HG02938 (cell line): ENCODE results near the gene CCDC69.
"Not testable (repeated sequence)": the region's sequence is repeated elsewhere in the genome, so short reads cannot be mapped to it uniquely, and the experiment has no call there.

ENCODE experiments used
- ATAC-seq: cut with Tn5 transposase; IDR thresholded peaks from one replicate; pipeline ENCODE4 v1.9.1; 2021; ENCODE audit warnings: mild to moderate bottlenecking, moderate library complexity; ENCODE audit not compliant: unreplicated experiment

Gene CCDC69

DNA sequence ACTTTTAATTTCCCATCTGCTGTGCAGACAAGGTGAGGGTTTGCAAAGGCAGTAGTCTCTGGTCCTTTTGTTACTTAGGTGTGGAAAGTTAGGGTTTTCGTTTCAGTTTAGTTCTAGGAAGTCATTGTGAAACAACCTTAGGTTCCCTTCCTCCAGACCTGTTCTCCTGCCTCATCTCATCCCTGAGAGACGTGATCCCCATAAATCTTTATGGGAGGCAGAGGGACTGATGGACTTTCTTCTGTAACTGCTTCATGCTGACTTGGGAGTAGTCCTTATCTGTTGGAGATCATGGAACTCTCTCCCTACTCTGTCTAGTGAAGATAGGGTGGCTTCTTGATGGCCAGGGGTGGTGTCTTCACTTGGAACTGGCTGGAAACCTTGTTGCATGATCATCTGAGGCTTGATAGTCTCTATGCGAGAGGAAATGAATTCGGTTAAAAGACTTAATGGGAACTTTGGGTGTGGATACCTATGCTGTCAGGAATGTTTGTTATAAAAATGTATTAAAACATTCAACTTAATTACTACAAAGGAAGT lies 21.9 kb upstream of the CCDC69 start:
- no peak for ATAC-seq

DNA sequence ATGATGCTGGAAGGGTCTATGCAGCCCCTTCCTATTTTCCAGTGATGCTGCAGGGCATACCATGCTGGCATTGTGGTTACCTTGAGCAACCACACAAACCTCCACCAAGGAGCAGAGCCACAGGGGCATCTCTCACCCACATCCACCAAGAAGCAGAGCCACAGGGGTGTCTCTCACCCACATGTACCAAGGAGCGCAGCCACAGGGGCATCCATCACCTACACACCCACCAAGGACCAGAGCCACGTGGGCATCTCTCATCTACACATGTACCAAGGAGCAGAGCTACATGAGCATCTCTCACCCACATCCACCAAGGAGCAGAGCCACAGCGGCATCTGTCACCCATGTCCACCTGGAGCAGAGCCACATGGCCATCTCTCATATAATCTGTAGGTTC lies 20.3 kb upstream of the CCDC69 start:
- no peak for ATAC-seq

DNA sequence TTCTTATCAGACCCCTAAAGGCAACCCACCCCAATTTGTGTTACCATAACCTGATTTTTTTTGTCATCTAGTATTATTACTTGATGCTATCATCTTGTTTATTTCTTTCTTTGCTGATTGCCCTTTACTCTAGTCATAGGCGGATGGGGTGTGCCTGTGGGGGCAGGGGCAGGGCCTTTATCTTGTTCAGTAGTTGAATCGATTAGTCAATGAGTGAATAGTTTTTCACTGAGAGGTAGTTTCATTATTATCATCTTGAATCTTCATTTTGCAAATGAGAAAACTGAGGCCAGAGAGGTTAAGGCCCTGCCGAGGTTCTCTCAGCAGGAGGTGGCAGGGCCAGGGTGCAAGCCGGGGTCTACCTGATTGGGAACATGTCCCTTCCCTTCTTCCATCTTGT lies 19.7 kb upstream of the CCDC69 start:
- ATAC-seq, result no peak

DNA sequence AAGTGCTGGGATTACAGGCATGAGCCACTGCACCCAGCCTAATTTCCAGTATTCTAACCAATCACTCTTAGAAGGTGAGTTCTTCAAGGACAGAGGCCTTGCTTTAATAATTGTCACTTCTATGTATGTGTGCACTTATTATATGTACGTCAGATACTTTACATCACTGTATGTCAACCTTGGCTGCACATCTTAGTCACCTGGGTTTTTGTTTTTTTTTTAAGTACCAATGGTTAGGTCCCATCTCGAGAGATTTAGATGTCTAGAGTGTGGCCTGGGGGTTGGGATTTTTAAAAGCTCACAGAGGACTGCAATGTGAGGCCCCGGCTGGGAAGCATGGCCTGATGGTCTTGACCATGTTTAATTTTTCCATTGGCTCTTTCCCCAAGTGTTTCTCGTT lies 19.2 kb upstream of the CCDC69 start:
- no peak for ATAC-seq

DNA sequence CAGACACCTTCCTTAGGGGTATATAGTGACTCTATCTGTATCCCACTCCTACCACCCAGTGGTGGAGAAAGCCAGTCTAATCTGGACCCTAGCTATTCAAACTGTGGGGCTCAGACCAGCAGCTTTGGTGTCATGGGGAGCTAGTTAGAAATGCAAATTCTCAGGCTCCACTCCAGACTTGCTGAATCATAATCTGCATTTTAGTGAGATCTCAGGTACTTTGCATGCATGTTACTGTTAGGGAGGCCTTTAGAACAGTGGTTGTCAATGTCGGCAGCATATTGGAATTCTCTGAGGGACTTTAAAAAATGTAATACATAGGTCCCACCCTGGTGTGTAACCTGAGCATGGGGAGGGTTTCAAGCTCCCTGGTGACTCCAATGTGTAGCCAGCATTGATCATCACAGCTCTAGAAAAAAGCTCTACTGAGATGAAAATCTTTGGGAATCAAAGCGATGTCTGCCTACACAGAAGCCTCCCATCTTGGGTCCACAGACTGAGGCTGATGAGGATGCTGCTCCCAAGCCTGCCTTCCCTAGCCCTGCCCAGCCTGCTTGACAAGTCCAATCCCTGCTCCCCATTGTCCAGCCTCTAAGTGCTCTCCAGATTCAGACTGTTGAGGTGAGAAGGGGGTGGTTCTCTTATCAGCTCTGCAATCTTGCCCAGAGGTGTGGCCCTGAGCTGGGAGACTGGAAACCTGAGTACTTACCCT lies 17.2 kb upstream of the CCDC69 start:
- no peak for ATAC-seq

DNA sequence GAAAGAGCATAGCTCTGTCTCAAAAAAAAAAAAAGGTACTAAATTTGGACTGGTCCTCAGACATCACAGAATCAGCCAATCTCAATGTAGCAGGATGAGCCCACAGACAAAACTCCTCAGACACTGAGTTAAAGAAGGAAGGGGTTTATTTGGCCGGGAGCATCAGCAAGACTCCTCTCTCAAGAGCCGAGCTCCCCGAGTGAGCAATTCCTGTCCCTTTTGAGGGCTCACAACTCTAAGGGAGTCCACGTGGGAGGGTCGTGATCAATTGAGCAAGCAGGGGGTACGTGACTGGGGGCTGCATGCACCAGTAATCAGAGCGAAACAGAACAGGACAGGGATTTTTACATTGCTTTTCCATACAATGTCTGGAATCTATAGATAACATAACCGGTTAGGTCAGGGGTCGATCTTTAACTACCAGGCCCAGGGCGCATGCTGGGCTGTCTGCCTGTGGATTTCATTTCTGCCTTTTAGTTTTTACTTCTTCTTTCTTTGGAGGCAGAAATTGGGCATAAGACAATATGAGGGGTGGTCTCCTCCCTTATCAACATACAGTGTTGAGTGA lies 16.5 kb upstream of the CCDC69 start:
- ATAC-seq, result not testable (repeated sequence)

DNA sequence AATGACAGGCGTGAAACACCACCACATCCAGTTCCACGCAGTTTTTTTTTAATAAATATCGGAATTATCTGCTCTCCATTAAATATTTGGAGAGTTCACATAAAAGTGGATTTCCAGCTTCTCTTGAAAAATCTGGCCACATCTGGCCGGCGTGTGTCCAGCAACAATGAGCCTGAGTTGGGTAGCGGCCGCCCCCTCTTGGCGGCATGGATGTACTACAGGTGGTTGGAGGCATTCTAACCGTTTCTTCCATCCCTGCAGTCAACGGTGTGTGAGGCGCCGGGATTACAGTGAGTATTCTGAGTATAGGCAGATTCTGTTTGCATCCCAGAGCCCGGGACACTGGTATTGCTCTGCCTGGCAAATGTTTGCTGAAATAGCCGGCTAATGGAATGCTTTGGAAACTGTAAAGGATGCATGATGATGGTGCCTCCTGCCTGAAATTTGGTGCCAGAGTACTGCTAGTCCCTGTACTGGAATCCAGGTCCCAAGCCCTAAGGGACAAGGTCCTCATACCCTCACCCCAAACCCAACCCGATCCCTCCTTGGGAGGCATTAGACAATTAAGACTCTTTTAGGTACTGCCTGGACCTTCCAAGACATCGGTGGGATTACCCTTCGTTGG lies 15.5 kb upstream of the CCDC69 start:
- ATAC-seq, result no peak

DNA sequence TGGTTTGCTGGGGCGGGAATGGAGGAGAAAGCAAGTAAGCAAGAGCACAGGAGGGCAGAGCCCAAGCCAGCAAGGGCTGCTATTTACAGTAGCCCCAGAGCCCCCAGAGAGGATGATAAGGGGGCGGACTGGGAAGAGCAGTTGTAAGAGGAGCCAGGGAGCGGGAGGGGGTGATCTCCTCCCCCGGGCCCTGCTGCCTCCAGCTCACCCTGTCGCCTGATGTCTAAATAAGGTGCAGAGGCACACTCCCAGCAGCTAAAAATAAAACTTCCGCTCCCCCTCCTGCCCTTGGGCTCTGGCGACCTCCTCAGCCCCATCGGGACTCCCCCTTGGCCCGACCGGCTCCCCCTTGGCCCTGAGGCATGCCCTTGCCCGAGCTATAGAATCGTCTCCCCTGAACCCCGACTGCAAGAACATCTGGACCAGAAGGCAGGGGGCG lies 14.4 kb upstream of the CCDC69 start:
- no peak for ATAC-seq

DNA sequence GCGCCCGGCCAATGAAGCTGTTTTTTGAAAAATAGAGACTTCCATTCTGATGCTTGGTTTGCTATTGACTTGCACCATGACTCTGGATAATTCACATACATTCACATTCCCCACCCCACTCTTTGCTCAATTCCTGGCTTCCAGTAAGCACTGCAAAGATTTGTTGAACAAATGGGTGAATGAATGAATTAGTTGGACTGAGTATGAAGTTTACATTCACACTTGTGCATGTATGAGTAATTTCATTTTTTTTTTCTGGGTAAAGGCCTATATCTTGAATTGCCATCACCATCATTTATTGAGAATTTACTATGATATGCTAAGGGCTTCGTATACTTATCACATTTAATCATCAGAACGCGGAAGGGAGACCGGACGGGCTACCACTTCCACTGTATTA lies 13.8 kb upstream of the CCDC69 start:
- ATAC-seq, result no peak

DNA sequence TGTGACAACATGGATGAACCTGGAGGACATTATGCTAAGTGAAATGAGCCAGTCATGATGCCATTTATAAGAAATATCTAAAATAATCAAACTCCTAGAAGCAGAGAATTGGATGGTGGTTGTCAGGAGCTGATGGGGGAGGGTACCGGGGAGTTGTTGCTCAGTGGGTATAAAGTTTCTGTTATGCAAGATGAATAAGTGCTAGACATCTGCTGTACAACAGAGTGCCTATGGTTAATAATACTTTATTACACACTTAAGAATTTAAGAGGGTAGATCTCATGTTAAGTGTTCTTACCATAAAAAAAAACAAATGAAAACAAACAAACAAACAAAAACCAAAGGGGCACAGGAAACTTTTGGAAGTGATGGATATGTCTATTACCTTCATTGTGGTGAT lies 13.0 kb upstream of the CCDC69 start:
- no peak for ATAC-seq

DNA sequence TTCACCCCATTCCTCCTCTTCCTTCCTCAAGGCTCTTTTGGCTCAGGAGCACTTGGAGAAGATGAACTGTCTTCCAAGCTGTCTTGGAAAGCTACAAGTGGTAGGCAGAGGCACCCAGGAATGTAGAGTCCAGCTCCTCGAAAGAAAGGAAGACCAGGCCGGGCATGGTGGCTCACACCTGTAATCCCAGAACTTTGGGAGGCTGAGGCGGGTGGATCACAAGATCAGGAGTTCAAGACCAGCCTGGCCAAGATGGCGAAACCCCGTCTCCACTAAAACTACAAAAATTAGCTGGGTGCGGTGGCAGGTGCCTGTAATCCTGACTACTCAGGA lies 11.3 kb upstream of the CCDC69 start:
- not testable (repeated sequence) for ATAC-seq

DNA sequence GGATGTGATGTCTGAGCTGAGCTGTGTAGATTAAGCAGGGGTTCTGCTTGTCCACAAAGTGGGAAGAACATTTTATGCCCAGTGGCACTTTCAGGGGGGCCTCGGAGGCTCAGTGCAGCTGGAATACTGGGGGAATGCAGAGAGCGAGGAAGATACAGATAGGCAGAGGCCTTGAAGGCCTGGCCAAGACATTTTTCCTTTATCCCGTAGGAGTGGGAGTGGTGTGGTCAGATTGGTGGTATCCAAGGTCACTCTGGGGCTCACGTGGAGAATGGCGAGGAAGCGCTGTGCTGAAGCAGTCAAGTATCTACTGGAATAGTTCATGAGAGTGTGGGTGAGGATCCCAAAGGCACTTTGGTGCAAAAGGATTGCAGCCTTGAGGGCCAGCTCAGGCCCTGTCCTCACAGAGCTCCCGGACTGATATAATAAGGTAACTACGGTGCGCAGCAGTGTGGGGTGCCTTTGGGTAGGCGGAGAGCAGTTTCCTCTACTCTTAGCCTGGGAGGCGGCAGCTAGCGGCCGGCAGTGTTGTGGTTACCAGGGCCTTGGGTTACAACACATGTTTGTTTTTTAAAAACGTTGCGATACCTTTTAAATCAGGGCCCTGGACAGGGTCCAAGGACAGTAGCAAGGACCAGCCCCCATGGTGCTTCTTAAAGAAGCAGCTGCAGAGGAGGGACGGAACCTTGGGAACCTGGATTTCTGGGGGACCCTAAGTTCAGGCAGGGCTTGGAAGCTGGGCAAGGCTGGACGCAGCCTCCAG lies 10.8 kb upstream of the CCDC69 start:
- peak; percentile 72 for ATAC-seq

DNA sequence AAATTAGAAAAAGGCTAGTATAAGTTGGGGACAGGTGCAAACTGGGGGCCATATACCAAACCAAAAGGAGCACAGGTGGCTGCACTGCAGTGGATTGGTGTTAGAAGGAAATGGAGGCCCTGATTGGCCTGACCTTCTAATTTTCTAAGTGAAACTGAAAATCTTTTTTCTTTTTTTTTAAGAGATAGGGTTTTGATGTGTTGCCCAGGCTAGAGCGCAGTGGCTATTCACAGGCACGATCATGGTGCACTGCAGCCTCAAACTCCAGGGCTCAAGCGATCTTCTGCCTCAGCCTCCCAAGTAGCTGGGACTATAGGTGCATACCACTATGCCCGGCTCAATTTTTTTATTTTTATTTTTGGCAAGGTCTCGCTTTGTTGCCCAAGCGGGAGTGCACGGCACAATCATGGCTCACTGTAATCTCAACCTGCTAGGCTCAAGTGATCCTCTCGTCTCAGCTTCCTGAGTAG lies 9.8 kb upstream of the CCDC69 start:
- peak; percentile 68 for ATAC-seq

DNA sequence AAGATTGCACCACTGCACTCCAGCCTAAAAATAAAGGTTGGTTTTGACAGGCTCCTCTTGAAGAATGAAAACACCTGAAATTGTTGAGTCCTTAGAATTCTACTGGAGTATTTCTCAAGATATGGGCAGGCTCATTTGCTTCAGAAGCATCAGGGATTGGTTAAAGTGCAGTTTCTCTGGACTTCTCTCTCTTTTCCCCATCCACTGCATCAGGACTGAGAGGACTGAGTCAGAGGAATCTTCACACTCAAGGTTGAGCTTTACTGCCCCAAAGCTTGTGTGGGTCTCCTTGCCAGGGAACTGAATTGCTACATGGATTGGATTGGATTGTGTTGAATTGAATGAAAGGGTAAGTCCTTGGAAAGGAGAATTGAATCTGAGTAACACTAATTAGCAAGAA lies 7.5 kb upstream of the CCDC69 start:
- ATAC-seq, result no peak

DNA sequence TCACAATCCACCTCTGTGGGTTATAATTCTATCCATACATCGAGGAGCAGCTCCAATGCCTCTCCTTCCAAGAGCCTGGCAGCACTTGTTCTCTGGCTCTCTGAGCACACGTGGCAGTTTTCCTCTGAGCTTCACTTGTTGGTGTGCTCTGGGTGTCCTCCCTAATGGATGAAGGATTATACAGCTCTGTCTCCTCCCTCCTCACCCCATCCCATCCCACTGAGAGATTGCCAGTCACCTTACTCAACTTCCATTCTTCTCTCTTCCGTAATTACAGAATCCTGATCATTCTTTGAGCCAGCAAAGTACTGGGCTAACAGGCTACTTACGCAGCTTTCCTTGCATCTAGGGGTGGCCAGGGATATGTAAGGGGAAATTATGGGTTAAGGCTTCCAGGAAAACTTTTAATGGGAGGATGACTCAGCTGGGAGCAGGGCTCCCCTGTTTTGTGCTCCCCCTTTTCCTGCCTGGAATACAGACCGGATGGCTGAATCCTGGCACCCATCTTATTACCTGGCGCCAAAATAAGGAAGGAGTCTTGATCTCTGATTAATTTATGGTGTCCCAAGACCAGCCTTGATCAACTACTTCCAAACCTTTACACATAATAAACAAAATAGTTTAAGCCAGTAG lies 6.3 kb upstream of the CCDC69 start:
- ATAC-seq, result no peak

DNA sequence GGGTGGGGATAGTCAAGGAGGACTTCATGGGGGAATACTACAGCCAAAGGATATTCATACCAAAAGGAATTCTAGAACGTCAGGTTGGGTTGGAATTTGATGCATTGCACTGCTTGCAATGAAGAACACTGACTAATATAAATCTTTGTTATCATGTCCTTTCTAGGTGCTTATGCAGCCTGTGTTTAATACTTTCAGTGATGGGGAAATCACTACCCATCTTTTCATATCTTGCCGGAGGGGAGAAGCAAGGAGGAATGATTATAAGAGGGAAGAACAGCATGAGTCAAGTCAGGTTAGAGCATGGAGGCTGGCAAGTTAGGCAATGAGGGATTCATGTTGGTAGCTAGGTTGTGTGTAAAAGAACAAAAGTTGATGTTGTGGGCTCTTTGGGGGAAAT lies 5.1 kb upstream of the CCDC69 start:
- ATAC-seq, result no peak

DNA sequence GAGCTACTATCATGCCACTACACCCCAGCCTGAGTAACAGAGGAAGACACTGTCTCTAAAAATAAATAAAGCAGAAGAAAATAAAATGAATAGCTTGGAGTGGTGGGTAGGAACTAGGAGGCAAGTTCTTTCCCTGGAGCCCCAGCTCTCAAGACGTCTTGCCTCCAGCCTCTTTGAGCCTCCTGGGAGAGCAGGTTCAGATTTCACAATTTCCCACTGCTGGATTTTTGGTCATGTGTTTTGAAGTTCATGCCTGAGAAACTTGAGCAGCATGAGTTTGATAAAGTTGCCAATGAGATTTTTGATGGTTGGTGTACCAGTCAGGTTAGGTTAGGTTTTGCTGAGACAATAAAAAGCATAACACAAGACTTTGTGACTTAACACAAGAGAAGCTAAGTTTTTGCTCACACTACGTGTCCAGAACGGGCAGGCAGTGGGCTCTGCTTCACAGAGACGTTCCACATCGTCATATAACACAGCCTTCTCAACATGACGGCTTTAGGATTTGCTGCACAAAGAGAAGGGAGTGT lies 4.1 kb upstream of the CCDC69 start:
- ATAC-seq, result no peak

DNA sequence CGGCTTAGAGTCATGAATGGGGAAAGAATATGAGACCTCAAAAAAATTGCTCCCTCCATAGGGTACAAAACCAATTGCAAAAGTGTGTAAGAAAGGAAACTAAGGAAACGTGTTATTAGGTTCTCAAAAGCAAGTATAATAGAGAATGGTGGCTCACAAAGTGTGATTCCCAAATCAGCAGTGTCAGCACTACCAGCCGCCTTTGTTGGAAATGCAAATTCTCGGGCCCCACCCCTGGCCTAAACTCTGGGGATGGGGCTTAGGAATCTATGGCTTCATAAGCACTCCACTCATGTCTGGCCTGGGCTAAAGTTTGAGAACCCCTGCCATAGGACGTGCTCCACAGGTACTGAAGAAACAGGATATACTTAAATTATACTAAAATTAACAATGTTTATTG lies 1.6 kb upstream of the CCDC69 start:
- ATAC-seq, result no peak

DNA sequence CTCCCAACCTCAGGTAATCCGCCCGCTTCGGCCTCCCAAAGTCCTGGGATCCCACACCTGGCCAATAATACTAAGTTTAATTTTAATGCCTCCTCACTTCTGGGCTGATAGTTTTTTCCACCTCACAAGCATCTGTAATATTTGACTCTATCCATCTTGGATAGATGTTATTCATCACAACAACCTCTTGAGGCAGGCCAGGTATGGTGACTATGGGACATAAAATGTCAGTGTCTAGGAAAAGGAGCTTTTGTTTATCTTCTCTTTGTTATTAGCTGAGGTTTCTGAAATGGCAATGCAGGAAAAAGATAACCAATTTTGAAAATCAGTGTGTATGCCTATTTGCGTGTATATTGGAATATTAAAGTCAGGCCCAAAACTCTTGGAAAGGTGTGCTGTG lies 1.2 kb upstream of the CCDC69 start:
- ATAC-seq, result no peak

DNA sequence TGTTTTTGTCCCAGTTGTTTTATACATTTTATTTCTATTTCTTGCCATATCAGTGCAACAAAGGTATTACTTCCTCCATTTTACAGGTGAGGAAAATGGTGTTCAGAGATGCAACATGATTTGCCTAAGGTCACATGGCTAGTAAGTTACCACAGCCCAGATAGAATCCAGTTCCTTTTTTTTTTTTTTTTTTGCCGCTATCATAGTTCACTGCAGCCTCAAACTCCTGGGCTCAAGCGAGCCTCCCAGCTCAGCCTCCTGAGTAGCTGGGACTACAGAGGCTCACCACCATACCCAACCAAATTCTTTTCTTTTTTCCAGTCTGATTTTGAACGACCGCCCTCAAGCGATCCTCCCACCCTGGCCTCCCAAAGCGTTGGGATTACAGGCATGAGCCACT lies 480 bp upstream of the CCDC69 start:
- ATAC-seq, result peak; percentile 39
